ENCODE results near the gene TNPO3. TPM values are rescaled to one million over a fixed set of nuclear protein-coding genes. Genes with fewer than 3 reads are reported as not detected.

Gene TNPO3
- total and polyA plus RNA-seq, 9 donors = 24.9 to 32.7 (median 29.9) TPM

GRCh38 chr7:129091484-129092002 lies 36.6 kb upstream of the TNPO3 start:
- Histone ChIP-seq H3K36me3 (ENCODE audit: control insufficient read depth, insufficient read depth, low read length) (no peaks in the 10 kb centered on the region), H3K27ac (ENCODE audit: low read length) (no peak overlapping the region), H3K9me3 (replicated peaks; ENCODE audit: control insufficient read depth, low read depth, low read length) (no peaks in the 10 kb centered on the region), H3K4me1 (ENCODE audit: control insufficient read depth, insufficient read depth, low read length) (peaks cover 4% of the 10 kb centered on the region), H3K27me3 (ENCODE audit: control insufficient read depth, insufficient read depth, low read length) (peaks cover 6% of the 10 kb centered on the region), H3K4me3 (ENCODE audit: low read length) (no peak overlapping the region)
- 3% methylated on average over 6 of the region's 11 CpGs for WGBS (ENCODE audit: insufficient coverage)
- DNase-seq = peak; percentile 74

- H3K9me3 ChIP-seq (replicated peaks; ENCODE audit: control insufficient read depth, low read depth, low read length) = no peaks in the 10 kb centered on the region
- DNase-seq = no peak
- no peak overlapping the region for H3K4me3 ChIP-seq (ENCODE audit: low read length)
- H3K4me1 ChIP-seq (ENCODE audit: control insufficient read depth, insufficient read depth, low read length) = peaks cover 4% of the 10 kb centered on the region
- H3K36me3 ChIP-seq (ENCODE audit: control insufficient read depth, insufficient read depth, low read length) = no peaks in the 10 kb centered on the region
- H3K27me3 ChIP-seq (ENCODE audit: control insufficient read depth, insufficient read depth, low read length) = peaks cover 4% of the 10 kb centered on the region
- H3K27ac ChIP-seq (ENCODE audit: low read length) = no peak overlapping the region
- WGBS (ENCODE audit: insufficient coverage) = 79% methylated on average over 4 of the region's 5 CpGs
Observed at GRCh38 chr7:129090300-129090907, 35.5 kb upstream of the TNPO3 start.

DNA sequence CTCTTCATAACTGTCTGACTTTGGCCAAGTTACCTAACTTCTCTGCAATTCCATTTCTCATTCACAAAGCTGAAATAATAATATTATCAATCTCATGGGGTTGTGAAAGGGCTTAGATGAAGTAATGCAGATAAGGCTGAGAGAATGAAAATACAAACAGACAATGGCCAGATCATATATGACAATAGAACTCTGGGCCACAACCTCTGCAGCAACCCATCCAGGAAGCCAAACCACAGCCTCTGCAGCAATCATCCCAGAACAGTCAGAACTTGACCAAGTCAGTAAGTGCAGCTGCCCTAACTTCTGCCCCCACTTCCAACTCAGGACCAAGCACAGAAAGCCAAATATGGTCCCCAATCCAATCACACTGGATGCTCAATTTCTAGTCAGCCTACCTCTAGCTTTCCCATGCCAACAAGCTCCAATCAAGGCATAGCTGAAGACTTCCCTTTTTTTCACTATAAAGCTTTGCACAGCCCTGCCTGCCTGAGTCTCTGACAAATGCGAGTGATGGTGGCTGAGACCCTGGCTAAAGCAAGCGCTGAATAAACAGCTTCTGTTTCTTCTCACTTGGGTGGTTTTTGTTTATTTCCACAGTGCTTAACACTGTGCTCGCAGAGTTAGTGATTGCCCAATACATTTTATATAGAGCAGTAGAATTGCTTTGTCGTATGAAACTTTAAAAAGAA lies 34.8 kb upstream of the TNPO3 start:
- Histone ChIP-seq H3K9me3 (replicated peaks; ENCODE audit: control insufficient read depth, low read depth, low read length) (no peaks in the 10 kb centered on the region), H3K4me1 (ENCODE audit: control insufficient read depth, insufficient read depth, low read length) (peaks cover 4% of the 10 kb centered on the region), H3K36me3 (ENCODE audit: control insufficient read depth, insufficient read depth, low read length) (no peaks in the 10 kb centered on the region), H3K27me3 (ENCODE audit: control insufficient read depth, insufficient read depth, low read length) (peaks cover 4% of the 10 kb centered on the region), H3K27ac (ENCODE audit: low read length) (no peak overlapping the region), H3K4me3 (ENCODE audit: low read length) (no peak overlapping the region)
- 40% methylated on average over 2 of the region's 4 CpGs for WGBS (ENCODE audit: insufficient coverage)
- no peak for DNase-seq

DNA sequence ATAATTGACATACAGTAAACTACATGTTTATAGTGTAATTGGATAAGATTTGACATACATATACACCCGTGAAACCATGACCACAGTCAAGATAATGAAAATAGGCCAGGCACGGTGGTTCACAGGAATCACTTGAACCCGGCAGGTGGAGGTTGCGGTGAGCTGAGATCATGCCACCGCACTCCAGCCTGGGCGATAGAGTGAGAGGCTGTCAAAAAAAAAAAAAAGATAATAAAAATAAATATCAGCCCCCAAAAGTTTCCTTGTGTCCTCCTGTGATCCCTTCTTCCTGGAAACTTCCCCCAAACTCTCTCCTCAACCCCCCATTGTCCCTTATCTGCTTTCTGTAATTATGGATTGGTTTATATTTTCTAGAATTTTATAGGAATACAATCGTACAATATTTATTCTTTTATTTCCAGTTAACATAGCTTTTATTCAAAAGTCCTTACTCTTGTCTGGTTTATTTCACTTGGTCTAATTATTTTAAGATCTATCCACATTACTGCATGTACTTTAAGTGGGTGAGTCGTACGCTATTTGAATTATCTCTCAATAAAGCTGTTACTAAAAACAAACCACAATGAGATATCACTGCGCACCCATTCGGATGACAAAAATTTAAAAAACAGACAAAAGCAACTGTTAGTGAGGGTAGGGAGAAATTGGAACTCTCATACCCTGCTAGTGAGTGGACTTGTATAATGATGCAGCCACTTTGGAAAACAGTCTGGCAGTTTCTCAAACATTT lies 30.1 kb upstream of the TNPO3 start:
- DNase-seq = no peak
- peaks cover 7% of the 10 kb centered on the region for H3K27me3 ChIP-seq (ENCODE audit: control insufficient read depth, insufficient read depth, low read length)
- H3K4me3 ChIP-seq (ENCODE audit: low read length) = no peak overlapping the region
- no peaks in the 10 kb centered on the region for H3K4me1 ChIP-seq (ENCODE audit: control insufficient read depth, insufficient read depth, low read length)
- no peaks in the 10 kb centered on the region for H3K9me3 ChIP-seq (replicated peaks; ENCODE audit: control insufficient read depth, low read depth, low read length)
- WGBS (ENCODE audit: insufficient coverage) = no CpG with 5 or more reads among the region's 11 CpGs
- H3K36me3 ChIP-seq (ENCODE audit: control insufficient read depth, insufficient read depth, low read length) = no peaks in the 10 kb centered on the region
- no peak overlapping the region for H3K27ac ChIP-seq (ENCODE audit: low read length)

- Histone ChIP-seq H3K36me3 (ENCODE audit: control insufficient read depth, insufficient read depth, low read length) (no peaks in the 10 kb centered on the region), H3K9me3 (replicated peaks; ENCODE audit: control insufficient read depth, low read depth, low read length) (no peaks in the 10 kb centered on the region), H3K4me1 (ENCODE audit: control insufficient read depth, insufficient read depth, low read length) (no peaks in the 10 kb centered on the region), H3K27me3 (ENCODE audit: control insufficient read depth, insufficient read depth, low read length) (peaks cover 3% of the 10 kb centered on the region), H3K27ac (ENCODE audit: low read length) (no peak overlapping the region), H3K4me3 (ENCODE audit: low read length) (no peak overlapping the region)
- DNase-seq = no peak
- WGBS (ENCODE audit: insufficient coverage) = 46% methylated on average over 3 of the region's 5 CpGs
Observed at GRCh38 chr7:129083525-129083924, 28.6 kb upstream of the TNPO3 start.

- no peak overlapping the region for H3K27ac ChIP-seq (ENCODE audit: low read length)
- H3K4me3 ChIP-seq (ENCODE audit: low read length) = no peak overlapping the region
- no peaks in the 10 kb centered on the region for H3K4me1 ChIP-seq (ENCODE audit: control insufficient read depth, insufficient read depth, low read length)
- WGBS (ENCODE audit: insufficient coverage) = no CpG with 5 or more reads among the region's 2 CpGs
- H3K36me3 ChIP-seq (ENCODE audit: control insufficient read depth, insufficient read depth, low read length) = no peaks in the 10 kb centered on the region
- DNase-seq = no peak
- no peaks in the 10 kb centered on the region for H3K9me3 ChIP-seq (replicated peaks; ENCODE audit: control insufficient read depth, low read depth, low read length)
- peaks cover 3% of the 10 kb centered on the region for H3K27me3 ChIP-seq (ENCODE audit: control insufficient read depth, insufficient read depth, low read length)
Observed at GRCh38 chr7:129078455-129078854, 23.5 kb upstream of the TNPO3 start.

- Histone ChIP-seq H3K9me3 (replicated peaks; ENCODE audit: control insufficient read depth, low read depth, low read length) (no peaks in the 10 kb centered on the region), H3K36me3 (ENCODE audit: control insufficient read depth, insufficient read depth, low read length) (no peaks in the 10 kb centered on the region), H3K27ac (ENCODE audit: low read length) (no peak overlapping the region), H3K4me1 (ENCODE audit: control insufficient read depth, insufficient read depth, low read length) (no peaks in the 10 kb centered on the region), H3K4me3 (ENCODE audit: low read length) (no peak overlapping the region), H3K27me3 (ENCODE audit: control insufficient read depth, insufficient read depth, low read length) (peaks cover 2% of the 10 kb centered on the region)
- WGBS (ENCODE audit: insufficient coverage) = 100% methylated on average over 1 of the region's 2 CpGs
- no peak for DNase-seq
Observed at GRCh38 chr7:129076886-129077285, 22.0 kb upstream of the TNPO3 start.

GRCh38 chr7:129074994-129075393 lies 20.1 kb upstream of the TNPO3 start:
- H3K27ac ChIP-seq (ENCODE audit: low read length) = no peak overlapping the region
- no peak for DNase-seq
- WGBS (ENCODE audit: insufficient coverage) = 100% methylated on average over 1 of the region's 2 CpGs
- no peaks in the 10 kb centered on the region for H3K36me3 ChIP-seq (ENCODE audit: control insufficient read depth, insufficient read depth, low read length)
- no peak overlapping the region for H3K4me3 ChIP-seq (ENCODE audit: low read length)
- H3K4me1 ChIP-seq (ENCODE audit: control insufficient read depth, insufficient read depth, low read length) = no peaks in the 10 kb centered on the region
- H3K27me3 ChIP-seq (ENCODE audit: control insufficient read depth, insufficient read depth, low read length) = no peaks in the 10 kb centered on the region
- no peaks in the 10 kb centered on the region for H3K9me3 ChIP-seq (replicated peaks; ENCODE audit: control insufficient read depth, low read depth, low read length)

DNA sequence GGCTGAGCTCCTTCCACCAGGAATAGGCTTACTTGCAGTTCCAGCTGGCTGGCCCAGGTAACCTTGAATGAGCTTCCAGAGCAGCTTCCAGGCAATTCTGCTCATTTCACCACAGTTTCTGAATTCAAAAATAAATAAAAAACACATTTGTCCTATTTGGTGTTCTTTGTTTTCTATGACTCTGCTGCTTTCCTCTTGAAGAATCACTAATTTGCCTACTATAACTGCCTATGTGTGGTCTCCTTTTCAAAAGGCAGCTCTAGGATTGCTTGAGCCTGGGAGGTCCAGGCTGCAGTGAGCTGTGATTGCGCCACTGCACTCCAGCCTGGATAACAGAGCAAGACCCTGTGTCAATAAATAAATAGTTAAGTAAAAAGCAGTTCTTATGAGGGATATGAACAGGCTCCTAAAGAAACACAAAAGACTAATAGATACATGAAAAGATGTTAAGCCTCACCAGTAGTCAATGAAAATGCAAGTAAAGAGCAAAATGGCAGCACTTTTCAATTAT lies 19.5 kb upstream of the TNPO3 start:
- Histone ChIP-seq H3K4me1 (ENCODE audit: control insufficient read depth, insufficient read depth, low read length) (no peaks in the 10 kb centered on the region), H3K9me3 (replicated peaks; ENCODE audit: control insufficient read depth, low read depth, low read length) (no peaks in the 10 kb centered on the region), H3K4me3 (ENCODE audit: low read length) (no peak overlapping the region), H3K36me3 (ENCODE audit: control insufficient read depth, insufficient read depth, low read length) (no peaks in the 10 kb centered on the region), H3K27ac (ENCODE audit: low read length) (no peak overlapping the region), H3K27me3 (ENCODE audit: control insufficient read depth, insufficient read depth, low read length) (no peaks in the 10 kb centered on the region)
- DNase-seq = no peak
- no CpG with 5 or more reads among the region's 1 CpG for WGBS (ENCODE audit: insufficient coverage)

DNA sequence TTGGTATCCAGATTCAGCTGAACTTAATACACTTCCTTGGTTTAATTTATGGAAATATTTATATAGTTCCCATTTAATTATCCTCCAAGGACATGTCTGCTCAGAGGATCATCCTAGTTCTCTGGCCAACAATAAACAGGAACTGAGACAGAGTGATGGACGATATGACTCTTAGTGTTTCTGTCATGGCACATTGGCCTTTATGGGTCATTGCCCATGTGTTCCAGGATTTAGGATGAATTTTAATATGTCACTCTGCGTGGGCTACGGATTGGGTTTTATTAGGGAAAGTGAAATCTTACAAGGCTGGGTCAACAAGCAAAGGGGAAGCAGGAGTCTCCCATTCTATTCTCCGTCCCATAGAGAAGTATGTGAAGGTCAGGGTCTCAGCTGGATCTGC lies 18.8 kb upstream of the TNPO3 start:
- H3K4me3 ChIP-seq (ENCODE audit: low read length) = no peak overlapping the region
- DNase-seq = no peak
- WGBS (ENCODE audit: insufficient coverage) = 67% methylated on average over 4 of the region's 4 CpGs

More for the DNA sequence above, 18.8 kb upstream of the TNPO3 start:
- no peaks in the 10 kb centered on the region for H3K36me3 ChIP-seq (ENCODE audit: control insufficient read depth, insufficient read depth, low read length)
- no peaks in the 10 kb centered on the region for H3K27me3 ChIP-seq (ENCODE audit: control insufficient read depth, insufficient read depth, low read length)
- no peaks in the 10 kb centered on the region for H3K9me3 ChIP-seq (replicated peaks; ENCODE audit: control insufficient read depth, low read depth, low read length)
- no peaks in the 10 kb centered on the region for H3K4me1 ChIP-seq (ENCODE audit: control insufficient read depth, insufficient read depth, low read length)
- no peak overlapping the region for H3K27ac ChIP-seq (ENCODE audit: low read length)
